GM12865 (cell line): ENCODE data around the gene RAB32.

Experiments
- DNase-seq: peaks from one replicate; pipeline ENCODE4 v3.0.0; 2010; ENCODE audit warnings: low read depth
- H3K4me3 ChIP-seq: 2 replicates; pipeline ENCODE4 v1.5.1; 2011; ENCODE audit warnings: mild to moderate bottlenecking, low read depth, low read length, control low read depth
- TF ChIP-seq, protein P1 (sequence below): IDR thresholded peaks from 2 replicates; pipeline ENCODE4 v1.5.1; 2011; ENCODE audit warnings: low read length, control low read depth, low read depth, inconsistent platforms; ENCODE audit not compliant: insufficient read depth; ENCODE audit errors: missing control alignments

RAB32 gene

GRCh38 chr6:146543211-146543939, at the start of gene RAB32:
Gene RAB32 (plus strand): TSS chr6:146543833. CDS start chr6:146543872, 39 bp downstream.
- TF ChIP-seq, protein P1, sequence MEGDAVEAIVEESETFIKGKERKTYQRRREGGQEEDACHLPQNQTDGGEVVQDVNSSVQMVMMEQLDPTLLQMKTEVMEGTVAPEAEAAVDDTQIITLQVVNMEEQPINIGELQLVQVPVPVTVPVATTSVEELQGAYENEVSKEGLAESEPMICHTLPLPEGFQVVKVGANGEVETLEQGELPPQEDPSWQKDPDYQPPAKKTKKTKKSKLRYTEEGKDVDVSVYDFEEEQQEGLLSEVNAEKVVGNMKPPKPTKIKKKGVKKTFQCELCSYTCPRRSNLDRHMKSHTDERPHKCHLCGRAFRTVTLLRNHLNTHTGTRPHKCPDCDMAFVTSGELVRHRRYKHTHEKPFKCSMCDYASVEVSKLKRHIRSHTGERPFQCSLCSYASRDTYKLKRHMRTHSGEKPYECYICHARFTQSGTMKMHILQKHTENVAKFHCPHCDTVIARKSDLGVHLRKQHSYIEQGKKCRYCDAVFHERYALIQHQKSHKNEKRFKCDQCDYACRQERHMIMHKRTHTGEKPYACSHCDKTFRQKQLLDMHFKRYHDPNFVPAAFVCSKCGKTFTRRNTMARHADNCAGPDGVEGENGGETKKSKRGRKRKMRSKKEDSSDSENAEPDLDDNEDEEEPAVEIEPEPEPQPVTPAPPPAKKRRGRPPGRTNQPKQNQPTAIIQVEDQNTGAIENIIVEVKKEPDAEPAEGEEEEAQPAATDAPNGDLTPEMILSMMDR: peak; percentile 14
- H3K4me3 ChIP-seq: peak within 1 kb of the TSS; percentile 4
- peak; percentile 55 for DNase-seq

GRCh38 chr6:146498309-146498708, 45.3 kb upstream of the RAB32 start:
- TF ChIP-seq, protein P1: no peak
- no peak for DNase-seq
- no peak overlapping the region for H3K4me3 ChIP-seq

DNA sequence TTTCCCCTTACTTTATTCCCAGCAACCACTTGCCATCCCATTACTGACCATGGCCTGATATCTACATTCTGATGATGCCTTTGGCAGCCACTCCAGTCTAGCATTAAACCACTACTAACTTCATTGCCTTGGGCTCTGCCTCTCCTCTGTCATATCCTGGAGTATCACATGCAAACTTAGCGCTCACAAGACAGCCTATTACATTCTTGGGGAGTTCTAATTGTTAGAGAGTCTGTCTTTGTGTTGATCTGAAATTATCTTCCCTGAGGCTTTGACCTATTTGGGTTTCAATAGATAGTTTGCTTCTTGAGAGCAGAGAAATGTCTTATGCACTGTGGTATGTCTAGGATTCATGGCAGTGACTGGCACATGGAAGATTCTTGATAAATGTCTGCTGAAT, 40.5 kb upstream of the RAB32 start:
- TF ChIP-seq, protein P1: no peak
- no peak for DNase-seq
- H3K4me3 ChIP-seq: no peak overlapping the region

DNA sequence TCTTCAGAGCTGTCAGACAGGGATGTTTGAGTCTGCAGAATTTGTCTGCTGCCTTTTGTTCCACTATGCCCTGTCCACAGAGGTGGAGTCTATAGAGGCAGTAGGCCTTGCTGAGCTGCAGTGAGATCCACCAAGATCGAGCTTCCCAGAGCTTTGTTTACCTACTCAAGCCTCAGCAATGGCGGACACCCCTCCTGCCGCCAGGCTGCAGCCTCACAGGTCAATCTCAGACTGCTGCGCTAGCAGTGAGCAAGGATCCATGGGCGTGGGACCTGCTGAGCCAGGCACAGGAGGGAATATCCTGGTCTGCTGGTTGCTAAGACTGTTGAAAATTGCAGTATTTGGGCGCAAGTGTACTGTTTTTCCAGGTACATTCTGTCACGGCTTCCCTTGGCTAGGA, 28.4 kb upstream of the RAB32 start:
- no peak for DNase-seq
- no peak overlapping the region for H3K4me3 ChIP-seq

GRCh38 chr6:146526192-146526591, 17.4 kb upstream of the RAB32 start:
- TF ChIP-seq, protein P1: no peak
- H3K4me3 ChIP-seq: no peak overlapping the region
- DNase-seq: no peak

More for the DNA sequence above, 28.4 kb upstream of the RAB32 start:
- TF ChIP-seq, protein P1: no peak

GRCh38 chr6:146532702-146533101, 10.9 kb upstream of the RAB32 start:
- TF ChIP-seq, protein P1: no peak
- no peak for DNase-seq
- H3K4me3 ChIP-seq: no peak overlapping the region

- TF ChIP-seq, protein P1: no peak
- no peak for DNase-seq
- H3K4me3 ChIP-seq: peak overlapping the region; percentile 4
Observed at GRCh38 chr6:146542881-146543210, 787 bp upstream of the RAB32 start.
